Stimulated activated CD4-positive, alpha-beta T cell treated with anti-CD3 and anti-CD28 coated beads, TNF-alpha, amount 100 ng/mL, for 48 hours (primary cell): Measurements from ENCODE around the gene S100PBP.
"Not testable (repeated sequence)": the region's sequence is repeated elsewhere in the genome, so short reads cannot be mapped to it uniquely, and the experiment has no call there.

Experiments used
- DNase-seq, 3 donors: peaks; one replicate each; pipeline ENCODE4 v3.0.0-alpha.2; 2020; ENCODE audit warnings: low read depth in 3 of 3

The S100PBP gene

GRCh38 chr1:32900371-32900955 is 83.0 kb downstream of the S100PBP start:
- DNase-seq, result no peak

DNA sequence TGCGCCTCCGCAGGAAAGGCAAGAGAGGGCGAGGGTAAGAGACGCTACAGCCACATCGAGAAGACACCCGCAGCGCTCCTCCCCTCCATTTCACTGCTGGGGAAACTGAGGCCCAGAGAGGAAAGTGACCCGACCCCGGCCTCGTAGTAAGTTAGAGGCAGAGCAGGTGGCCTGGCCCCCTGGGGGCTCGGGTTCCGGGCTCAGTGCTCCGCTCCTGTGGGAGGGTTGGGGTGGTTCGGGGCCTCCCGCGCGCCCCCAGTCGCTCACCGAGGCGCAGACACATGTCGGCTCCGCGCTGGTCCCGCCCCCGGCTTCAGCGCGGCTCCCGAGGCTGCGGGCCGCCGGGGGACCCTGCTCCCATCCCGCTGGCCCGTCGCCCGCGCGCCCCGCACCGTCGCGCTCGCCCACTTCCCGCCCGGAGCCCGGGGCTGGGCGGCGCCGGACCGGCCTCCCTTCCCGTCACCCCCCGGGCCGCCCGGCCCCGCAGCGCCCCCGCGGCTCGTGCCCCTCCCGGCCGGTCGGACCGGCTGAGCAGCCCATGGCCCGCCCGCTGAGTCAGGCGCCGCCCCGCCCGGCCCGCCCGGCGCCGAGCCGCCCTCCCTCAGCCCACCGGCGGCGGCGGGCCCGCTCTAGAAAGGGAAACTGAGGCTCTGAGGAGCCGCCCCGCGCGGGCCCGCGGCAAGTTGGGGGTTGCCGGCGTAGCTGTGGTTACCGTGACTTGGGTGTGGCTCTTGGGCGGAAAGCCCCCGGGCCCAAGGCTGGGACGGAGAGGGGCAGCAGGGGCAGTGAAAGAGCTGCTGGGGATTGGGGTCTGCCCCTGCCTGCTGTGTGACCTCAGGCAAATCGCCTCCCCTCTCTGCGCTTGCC is 83.7 kb downstream of the S100PBP start, which contains the start of gene TMEM54:
Gene TMEM54 (minus strand): TSS at position 434 of the 867 bp plus-strand sequence. CDS start 151 bp downstream, at position 283.
- no peak for DNase-seq

DNA sequence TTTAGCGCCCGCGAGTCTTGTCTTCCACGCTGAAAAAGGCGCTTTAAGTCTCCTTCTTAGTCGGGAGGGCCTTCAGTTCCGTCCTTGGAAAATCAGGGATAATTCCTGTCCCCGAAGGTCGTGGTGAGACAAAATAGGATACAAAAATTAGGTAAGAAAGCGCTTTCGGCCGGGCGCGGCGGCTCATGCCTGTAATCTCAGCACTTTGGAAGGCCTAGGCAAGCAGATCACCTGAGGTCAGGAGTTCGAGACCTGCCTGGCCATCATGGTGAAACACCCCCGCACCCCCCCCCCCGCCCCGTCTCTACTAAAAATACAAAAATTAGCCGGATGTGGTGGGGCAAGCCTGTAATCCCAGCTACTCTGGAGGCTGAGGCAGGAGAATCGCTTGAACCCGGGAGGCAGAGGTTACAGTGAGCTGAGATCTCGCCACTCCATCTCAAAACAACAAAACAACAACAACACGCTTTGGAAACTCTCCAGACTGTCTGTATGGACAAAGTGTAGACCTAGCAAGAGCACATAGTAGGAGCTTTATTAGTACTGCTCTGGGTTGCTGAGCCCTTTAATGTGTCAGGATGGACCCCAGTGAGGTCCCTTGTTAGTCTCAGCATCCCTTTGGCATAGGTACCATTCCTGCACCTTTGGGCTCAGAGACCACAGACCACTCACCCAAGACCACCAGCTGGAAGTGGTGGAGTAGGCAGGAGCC is 84.5 kb downstream of the S100PBP start:
- no peak for DNase-seq

- no peak for DNase-seq
These were observed 85.1 kb downstream of the S100PBP start for GRCh38 chr1:32902535-32902920.

- no peak for DNase-seq
These were observed 86.7 kb downstream of the S100PBP start for GRCh38 chr1:32903991-32904785.

DNA sequence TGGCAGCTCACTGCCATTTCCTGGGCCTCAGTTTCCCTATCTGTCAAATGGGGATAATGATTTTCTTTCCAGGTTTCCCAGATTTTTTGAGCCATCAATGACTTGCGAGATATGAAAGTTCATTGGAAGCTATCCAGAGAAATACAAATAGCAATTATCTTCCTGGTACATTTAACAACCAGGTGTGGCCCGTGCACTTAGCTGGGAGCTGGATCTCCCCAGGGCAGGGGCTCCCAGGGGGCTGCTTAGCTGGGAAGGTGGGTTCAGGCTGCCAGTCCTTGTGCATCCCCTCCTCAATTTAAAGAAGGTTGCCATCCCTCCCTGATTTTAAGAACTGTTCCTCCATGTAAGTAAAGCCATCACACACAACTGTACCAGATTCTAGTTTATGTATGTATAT is 87.3 kb downstream of the S100PBP start:
- no peak for DNase-seq

DNA sequence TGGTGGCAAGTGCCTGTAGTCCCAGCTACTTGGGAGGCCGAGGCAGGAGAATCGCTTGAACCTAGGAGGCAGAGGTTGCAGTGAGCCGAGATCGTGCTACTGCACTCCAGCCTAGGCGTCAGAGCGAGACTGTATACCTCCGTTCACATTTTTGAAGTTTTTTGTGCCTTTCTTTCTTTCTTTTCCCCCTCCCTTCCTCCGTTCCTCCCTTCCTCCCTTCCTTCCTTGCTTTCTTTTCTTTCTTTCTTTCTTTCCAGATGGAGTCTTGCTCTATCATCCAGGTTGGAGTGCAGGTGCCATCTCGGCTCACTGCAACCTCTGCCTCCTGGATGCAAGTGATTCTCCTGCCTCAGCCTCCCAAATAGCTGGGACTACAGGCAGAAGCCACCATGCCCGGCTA is 88.1 kb downstream of the S100PBP start:
- not testable (repeated sequence) for DNase-seq

GRCh38 chr1:32906654-32907053 is 89.2 kb downstream of the S100PBP start:
- DNase-seq, result no peak

- no peak for DNase-seq
These were observed 90.0 kb downstream of the S100PBP start for GRCh38 chr1:32907435-32907834.
